Activated CD4-positive, alpha-beta T cell treated with anti-CD3 and anti-CD28 coated beads, Interleukin-2, amount 50 U/mL, for 24 hours (primary cell): Measurements from ENCODE around the gene AMN.

ENCODE experiments used
- DNase-seq, 2 donors: peaks; one replicate each; pipeline ENCODE4 v3.0.0-alpha.2; 2020; ENCODE audit warnings: low read depth in 1 of 2, low spot score in 1 of 2

AMN gene

GRCh38 chr14:102943454-102943853 lies 21.0 kb downstream of the AMN start:
- no peak for DNase-seq

- DNase-seq: no peak
Measured at GRCh38 chr14:102943979-102944378, 21.5 kb downstream of the AMN start.

GRCh38 chr14:102944448-102945330 lies 22.2 kb downstream of the AMN start:
- no peak for DNase-seq

- no peak for DNase-seq
Measured at GRCh38 chr14:102945346-102946130, 23.1 kb downstream of the AMN start.

- no peak for DNase-seq
Measured at GRCh38 chr14:102947321-102948103, 25.0 kb downstream of the AMN start.

- DNase-seq: no peak
Measured at GRCh38 chr14:102948698-102949061, 26.2 kb downstream of the AMN start.

- DNase-seq: no peak
Measured at GRCh38 chr14:102949062-102949800, 26.8 kb downstream of the AMN start.

GRCh38 chr14:102949801-102950451 lies 27.5 kb downstream of the AMN start:
- DNase-seq: no peak

GRCh38 chr14:102951034-102951433 lies 28.6 kb downstream of the AMN start:
- no peak for DNase-seq

GRCh38 chr14:102951799-102952198 lies 29.3 kb downstream of the AMN start:
- no peak for DNase-seq

GRCh38 chr14:102952276-102952675 lies 29.8 kb downstream of the AMN start:
- no peak for DNase-seq

GRCh38 chr14:102953100-102953499 lies 30.6 kb downstream of the AMN start:
- DNase-seq: no peak

- no peak for DNase-seq
Measured at GRCh38 chr14:102954081-102954789, 31.8 kb downstream of the AMN start.

- no peak for DNase-seq
Measured at GRCh38 chr14:102955636-102956408, 33.4 kb downstream of the AMN start.

GRCh38 chr14:102957222-102957621 lies 34.8 kb downstream of the AMN start:
- no peak for DNase-seq

GRCh38 chr14:102958461-102958860 lies 36.0 kb downstream of the AMN start:
- no peak for DNase-seq

GRCh38 chr14:102962111-102962627 lies 39.7 kb downstream of the AMN start:
- no peak for DNase-seq

- no peak for DNase-seq
Measured at GRCh38 chr14:102964152-102964730, 41.8 kb downstream of the AMN start.
